Adipose tissue (tissue), 3 donors: ENCODE measurements around the gene CLPTM1L. TPM values are rescaled to one million over a fixed set of nuclear protein-coding genes. Genes with fewer than 3 reads are reported as not detected.

Source experiments
- H3K27ac ChIP-seq: one replicate; pipeline ENCODE4 v1.5.1; 2013; ENCODE audit warnings: low read depth, low read length
- whole genome bisulfite sequencing, 3 donors: extraction: QIAGEN DNeasy Blood & Tissue Kit; methylation state at CpG; one replicate each; pipeline ENCODE4 v1.1.7; 2013; 5-methylcytosine and 5-hydroxymethylcytosine counted together
- polyA plus RNA-seq, 3 donors: library from polyadenylated mRNA; stranded (reverse); fragments of 200-250 nt; gene quantifications; one replicate each; pipeline ENCODE4 v1.2.3, GENCODE V29; 2013
- donor health status: healthy with polysubstance abuse.
- donor health status: Bipolar disorder and iron deficiency.
- donor health status: healthy.

Gene CLPTM1L
- polyA plus RNA-seq, 3 donors, result 77.1 to 87.6 (median 84.9) TPM

GRCh38 chr5:1311439-1312055, 33.4 kb downstream of the CLPTM1L start:
- WGBS, 3 donors, result 84 to 91% (median 91%) methylated on average over 15 of the region's 15 CpGs

GRCh38 chr5:1310118-1310517, 34.8 kb downstream of the CLPTM1L start:
- no peak overlapping the region for H3K27ac ChIP-seq
- WGBS, 3 donors, result 87 to 96% (median 92%) methylated on average over 7 of the region's 7 CpGs

More at GRCh38 chr5:1311439-1312055, 33.4 kb downstream of the CLPTM1L start:
- no peak overlapping the region for H3K27ac ChIP-seq

- H3K27ac ChIP-seq, result no peak overlapping the region
- WGBS, 3 donors, result 62 to 80% (median 76%) methylated on average over 2 of the region's 2 CpGs
Observed at GRCh38 chr5:1304033-1304432, 40.9 kb downstream of the CLPTM1L start.

GRCh38 chr5:1302258-1302657, 42.6 kb downstream of the CLPTM1L start:
- WGBS, 3 donors, result 82 to 85% (median 85%) methylated on average over 2 of the region's 2 CpGs
- no peak overlapping the region for H3K27ac ChIP-seq

GRCh38 chr5:1300581-1301083, 44.3 kb downstream of the CLPTM1L start:
- WGBS, 3 donors, result 78 to 89% (median 86%) methylated on average over 20 of the region's 20 CpGs

GRCh38 chr5:1299961-1300360, 44.9 kb downstream of the CLPTM1L start:
- H3K27ac ChIP-seq, result no peak overlapping the region
- WGBS, 3 donors, result 68 to 76% (median 72%) methylated on average over 17 of the region's 17 CpGs

More at GRCh38 chr5:1300581-1301083, 44.3 kb downstream of the CLPTM1L start:
- H3K27ac ChIP-seq, result no peak overlapping the region

GRCh38 chr5:1299511-1299850, 45.4 kb downstream of the CLPTM1L start:
- no peak overlapping the region for H3K27ac ChIP-seq
- WGBS, 3 donors, result 84 to 88% (median 86%) methylated on average over 9 of the region's 9 CpGs

GRCh38 chr5:1298723-1299510, 46.0 kb downstream of the CLPTM1L start:
- H3K27ac ChIP-seq, result no peak overlapping the region
- 75 to 82% (median 77%) methylated on average over 28 to 33 of the region's 33 CpGs for WGBS, 3 donors

- 87 to 93% (median 89%) methylated on average over 19 of the region's 19 CpGs for WGBS, 3 donors
- H3K27ac ChIP-seq, result no peak overlapping the region
Observed at GRCh38 chr5:1298067-1298551, 46.8 kb downstream of the CLPTM1L start.

GRCh38 chr5:1297243-1297642, 47.7 kb downstream of the CLPTM1L start:
- WGBS, 3 donors, result 76 to 92% (median 88%) methylated on average over 4 of the region's 4 CpGs
- no peak overlapping the region for H3K27ac ChIP-seq

GRCh38 chr5:1295650-1296037, 49.3 kb downstream of the CLPTM1L start:
- H3K27ac ChIP-seq, result no peak overlapping the region
- 27 to 40% (median 40%) methylated on average over 22 of the region's 22 CpGs for WGBS, 3 donors

GRCh38 chr5:1294835-1295649, 49.9 kb downstream of the CLPTM1L start, which contains the start of gene TERT:
Gene TERT (minus strand): TSS chr5:1295068. CDS start chr5:1294989, 79 bp downstream.
- H3K27ac ChIP-seq, result no peak within 1 kb of the TSS
- WGBS, 3 donors, result 2 to 5% (median 5%) methylated on average over 42 to 102 of the region's 102 CpGs

- WGBS, 3 donors, result 25 to 30% (median 29%) methylated on average over 53 to 69 of the region's 69 CpGs
- H3K27ac ChIP-seq, result no peak overlapping the region
Observed at GRCh38 chr5:1294206-1294834, 50.6 kb downstream of the CLPTM1L start.

GRCh38 chr5:1293416-1294205, 51.3 kb downstream of the CLPTM1L start:
- H3K27ac ChIP-seq, result no peak overlapping the region
- 88 to 93% (median 90%) methylated on average over 45 to 60 of the region's 60 CpGs for WGBS, 3 donors

- 83 to 90% (median 87%) methylated on average over 30 of the region's 30 CpGs for WGBS, 3 donors
- H3K27ac ChIP-seq, result no peak overlapping the region
Observed at GRCh38 chr5:1292846-1293415, 52.0 kb downstream of the CLPTM1L start.

GRCh38 chr5:1292139-1292538, 52.8 kb downstream of the CLPTM1L start:
- H3K27ac ChIP-seq, result no peak overlapping the region
- WGBS, 3 donors, result 60 to 80% (median 70%) methylated on average over 6 of the region's 6 CpGs

GRCh38 chr5:1291611-1292080, 53.3 kb downstream of the CLPTM1L start:
- 72 to 85% (median 81%) methylated on average over 24 of the region's 24 CpGs for WGBS, 3 donors

More at GRCh38 chr5:1291611-1292080, 53.3 kb downstream of the CLPTM1L start:
- H3K27ac ChIP-seq, result no peak overlapping the region
